GM18526 (cell line): ENCODE data around the gene EPX.

Source experiments
- POLR2A ChIP-seq: IDR thresholded peaks from 3 replicates; pipeline ENCODE4 v1.6.1; 2011; ENCODE audit not compliant: insufficient read length; ENCODE audit errors: extremely low read depth

Gene EPX

DNA sequence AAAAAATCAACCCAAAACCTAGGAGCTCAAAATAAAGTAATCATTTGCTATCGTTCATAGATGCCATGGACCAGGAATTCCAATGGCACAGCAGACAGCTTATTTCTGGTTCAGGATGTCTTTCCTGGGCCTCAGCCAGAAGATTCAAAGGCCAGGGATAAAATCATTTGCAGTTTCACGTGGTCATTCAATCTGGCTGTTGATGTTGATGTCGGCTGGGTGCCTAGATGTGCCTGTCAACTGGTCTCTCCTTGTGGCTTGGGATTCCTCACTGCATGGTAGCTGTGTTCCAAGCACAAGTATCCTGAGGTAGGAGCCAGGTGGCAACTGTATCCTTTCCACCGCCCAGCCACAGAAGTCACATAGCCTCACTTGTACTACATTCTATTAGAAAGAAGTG is 10.7 kb upstream of the EPX start:
- TF ChIP-seq POLR2A, result no peak

DNA sequence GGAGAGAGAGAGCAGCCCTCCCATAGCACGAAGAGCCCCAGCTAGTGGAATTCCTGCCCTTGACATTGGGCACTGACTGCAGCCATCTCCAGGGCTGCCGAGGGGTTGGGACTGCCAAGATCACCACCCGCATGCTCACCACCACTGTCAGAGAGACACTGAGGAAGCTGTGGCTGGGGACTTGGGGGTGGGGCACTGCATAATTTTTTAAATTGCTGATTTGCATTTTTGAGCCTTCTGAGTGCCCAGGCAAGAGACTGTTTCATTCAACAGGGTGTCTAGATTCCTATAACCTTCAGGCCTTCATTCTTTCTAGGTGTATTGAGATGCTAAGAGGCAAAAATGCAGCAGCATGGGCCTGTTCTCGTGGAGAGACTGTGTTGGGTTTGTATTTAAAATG is 9.0 kb upstream of the EPX start:
- no peak for TF ChIP-seq POLR2A

DNA sequence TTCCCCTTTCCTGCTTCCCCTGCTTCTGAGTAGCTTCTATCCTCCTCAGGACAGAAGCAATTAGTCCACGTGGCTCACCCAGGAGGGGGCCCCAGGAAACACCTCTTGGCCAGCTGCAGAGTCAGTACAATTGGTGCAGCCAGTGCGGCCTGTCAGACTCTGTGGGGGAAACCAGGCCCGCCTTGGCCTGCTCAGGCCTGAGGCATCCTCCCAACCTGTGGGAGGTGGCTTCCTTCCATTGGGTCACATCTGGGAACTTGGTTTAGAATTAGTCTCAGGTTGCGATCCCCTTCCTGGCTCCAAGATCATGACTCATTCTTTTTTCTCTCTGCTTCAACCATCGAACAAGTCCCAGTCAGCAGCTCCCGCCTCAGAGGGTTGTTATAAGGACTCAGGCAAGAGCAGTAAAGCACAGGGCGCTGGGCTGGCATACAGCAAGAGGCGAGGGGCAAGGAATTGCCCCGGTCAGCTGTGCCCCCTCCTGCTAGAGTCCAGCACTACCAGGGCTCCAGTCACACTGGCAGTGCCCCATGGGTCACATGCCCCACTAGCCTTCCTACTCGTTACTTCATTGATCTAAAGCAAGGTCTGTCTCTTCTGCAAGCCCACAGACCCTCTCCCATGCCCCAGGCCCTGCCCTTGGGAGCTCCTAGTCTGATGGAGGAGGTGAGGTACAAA is 8.1 kb upstream of the EPX start:
- no peak for TF ChIP-seq POLR2A

DNA sequence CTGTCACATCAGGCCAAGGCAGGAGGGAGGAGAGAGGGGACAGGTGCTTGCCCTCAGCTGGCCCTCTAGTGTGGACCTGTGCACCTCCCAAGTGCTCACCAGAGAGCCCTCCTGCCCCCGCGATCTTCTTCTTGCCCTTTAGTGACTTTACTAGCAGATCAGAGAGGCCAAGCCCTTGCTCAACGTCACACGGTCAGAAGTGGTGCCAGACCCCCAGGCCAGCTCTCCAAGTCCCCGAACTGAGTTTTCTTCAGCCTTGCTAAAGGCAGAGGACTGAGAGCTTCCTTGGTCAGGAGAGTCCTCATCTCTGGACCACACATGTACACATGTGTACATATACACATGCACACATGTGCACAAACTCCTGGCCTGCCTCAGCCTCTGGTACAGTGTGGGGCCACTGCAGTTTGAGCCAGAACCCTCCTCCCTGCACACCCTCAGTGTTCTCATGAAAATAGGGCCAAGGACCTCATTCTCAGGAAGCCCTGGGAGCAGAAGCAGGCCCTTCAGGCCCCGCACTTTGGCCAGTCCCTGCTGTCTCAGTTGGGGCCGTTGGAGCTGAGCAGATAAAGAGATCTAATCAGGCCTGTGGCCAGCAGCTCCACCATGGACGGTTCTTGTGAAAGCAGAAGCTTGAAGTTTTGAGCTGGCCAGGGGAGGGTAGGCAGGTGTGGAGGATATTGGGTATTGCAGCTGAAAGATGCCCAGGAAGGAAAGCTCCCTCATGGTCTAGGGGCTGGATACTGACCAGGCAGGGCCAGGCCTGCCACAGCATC is 7.4 kb upstream of the EPX start:
- TF ChIP-seq POLR2A, result no peak

DNA sequence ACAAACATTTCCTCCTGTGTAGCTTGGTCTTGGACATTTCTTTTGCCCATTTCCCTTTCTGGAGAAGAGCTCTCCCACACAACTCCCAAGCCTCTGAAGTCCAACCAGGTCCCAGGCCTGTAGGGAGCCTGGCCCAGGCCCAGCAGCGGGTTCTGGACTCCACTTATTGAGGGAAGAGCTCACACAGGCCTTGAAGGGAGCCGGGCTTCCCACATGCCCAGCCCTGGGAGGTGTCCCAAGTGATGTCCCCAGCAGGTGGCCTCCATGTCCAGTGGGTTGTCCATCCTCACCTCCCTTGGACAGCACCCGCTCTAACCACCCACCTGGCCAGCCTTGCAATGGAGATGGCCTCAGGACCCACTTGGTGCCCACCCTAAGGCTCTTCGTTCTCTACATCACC is 5.9 kb upstream of the EPX start:
- no peak for TF ChIP-seq POLR2A

DNA sequence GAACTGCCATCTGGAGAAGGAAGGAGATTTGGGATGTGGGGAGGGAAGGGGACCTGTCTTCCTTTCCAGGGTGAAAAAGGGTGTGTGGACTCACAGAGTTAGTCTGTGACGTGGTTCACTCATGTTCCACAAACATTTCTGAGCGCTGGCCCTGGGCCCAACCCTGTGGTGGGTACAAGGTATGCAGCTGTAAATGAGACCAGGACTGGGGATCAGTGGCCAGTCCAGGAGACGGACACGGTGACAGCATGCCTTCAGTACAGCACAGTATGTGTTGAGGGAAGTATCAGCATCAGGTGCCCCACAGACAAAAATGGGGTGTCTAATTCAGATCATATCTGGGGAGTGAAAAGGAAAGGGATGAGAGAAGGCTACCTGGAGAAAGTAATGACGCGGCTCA is 5.5 kb upstream of the EPX start:
- no peak for TF ChIP-seq POLR2A

DNA sequence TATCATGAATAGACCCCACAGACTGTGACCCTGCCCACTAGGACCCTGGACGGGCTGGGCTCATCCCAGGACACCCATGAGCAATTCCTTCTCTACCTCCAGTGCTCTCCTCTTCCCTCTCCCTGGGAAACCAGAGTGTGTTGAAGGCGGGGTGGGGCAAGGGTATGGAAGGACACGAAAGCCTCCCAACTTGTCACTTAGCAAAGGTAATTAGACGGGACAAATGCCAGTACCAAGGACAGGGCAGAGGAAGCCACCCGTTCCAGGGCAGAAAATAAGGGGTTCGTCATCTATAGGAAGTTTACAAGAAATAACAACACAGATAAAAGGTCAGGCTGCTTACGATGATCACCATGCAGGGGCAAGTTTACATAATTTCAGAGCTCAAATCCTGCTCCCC is 4.9 kb upstream of the EPX start:
- no peak for TF ChIP-seq POLR2A

DNA sequence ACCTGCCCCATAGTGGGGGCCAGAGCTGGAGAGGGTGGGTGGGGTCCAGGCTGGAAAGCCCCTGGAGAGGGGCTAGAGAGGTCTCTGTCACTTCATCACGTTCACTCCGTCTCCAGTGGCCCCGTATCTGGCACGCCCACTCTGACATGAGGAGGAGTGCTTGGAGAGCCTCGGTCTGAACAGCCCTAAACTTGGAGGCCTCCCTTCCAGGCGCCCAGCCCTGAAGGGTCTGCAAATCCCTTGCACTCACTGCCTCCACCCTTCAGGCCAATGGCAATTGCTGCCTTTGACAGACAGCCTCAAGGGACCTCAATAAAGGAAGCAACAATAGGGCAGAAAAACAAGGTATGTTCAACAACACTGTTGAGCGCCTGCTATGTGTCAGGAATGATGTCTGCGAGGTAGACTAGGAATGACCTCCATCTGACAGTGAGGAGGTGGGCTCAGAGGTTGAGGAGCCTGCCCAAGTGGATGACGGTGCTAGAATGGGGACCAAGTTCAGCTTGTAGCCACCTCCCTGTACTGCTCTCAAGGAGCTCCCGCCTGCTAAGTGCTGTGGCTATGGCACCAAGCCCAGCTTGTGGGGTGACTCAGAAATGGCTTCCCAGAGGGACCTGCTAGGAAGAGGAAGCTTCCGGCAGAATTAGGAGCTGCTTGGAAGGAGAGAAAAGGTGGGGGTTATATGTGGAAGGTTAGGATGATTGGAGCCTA is 2.9 kb upstream of the EPX start:
- no peak for TF ChIP-seq POLR2A

DNA sequence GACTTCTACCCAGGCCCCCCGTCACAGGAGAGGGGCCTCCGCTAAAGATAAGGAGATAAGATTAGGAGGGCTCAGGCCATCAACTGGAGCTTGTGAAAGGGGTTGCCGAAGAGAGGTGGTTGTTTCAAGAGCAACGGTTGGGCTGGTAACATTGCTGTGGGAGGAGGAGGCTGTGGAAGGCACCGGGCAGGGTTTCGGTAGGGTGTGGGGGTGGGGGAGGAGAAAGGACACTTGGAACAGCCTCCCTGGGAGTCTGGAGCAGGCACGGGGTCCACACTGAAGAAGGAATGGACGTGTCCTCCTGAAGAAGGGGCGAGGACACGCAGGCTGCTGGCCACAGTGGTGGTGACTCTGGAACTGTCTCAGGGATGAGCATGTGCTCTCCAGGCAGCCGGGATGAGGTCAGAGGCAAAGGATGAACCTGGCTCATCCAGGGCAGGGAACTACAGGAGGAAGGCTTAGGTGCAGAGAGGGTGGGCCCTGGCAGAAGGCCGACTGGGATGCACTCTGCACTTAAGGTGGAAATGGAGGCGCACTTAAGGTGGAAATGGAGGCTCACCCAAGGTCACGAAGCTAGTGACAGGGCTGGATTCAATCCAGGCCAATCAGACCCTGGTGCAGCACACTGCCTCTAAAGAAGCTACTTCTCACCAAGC is 1.2 kb upstream of the EPX start:
- no peak for TF ChIP-seq POLR2A

DNA sequence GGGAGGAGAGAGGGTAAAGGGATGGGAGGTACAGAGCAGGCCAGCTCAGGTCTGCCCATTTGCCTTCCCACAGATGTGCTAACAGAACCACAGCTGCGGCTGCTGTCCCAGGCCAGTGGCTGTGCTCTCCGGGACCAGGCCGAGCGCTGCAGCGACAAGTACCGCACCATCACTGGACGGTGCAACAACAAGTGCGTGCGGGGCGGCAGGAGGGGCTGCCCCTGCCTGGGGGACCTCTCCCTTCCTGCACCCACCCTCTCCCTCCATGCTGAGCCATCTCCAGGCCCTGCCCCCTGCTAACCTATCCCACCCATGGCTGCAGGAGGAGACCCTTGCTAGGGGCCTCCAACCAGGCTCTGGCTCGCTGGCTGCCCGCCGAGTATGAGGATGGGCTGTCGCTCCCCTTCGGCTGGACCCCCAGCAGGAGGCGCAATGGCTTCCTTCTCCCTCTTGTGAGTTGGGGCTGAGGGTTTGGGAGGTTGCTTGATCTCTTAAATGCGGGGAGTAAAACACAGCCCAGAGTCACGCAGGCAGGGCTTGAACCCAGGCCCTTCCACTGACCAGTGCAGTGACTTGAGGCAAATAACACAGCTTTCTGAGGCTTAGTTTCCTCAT is 1.2 kb downstream of the EPX start:
- TF ChIP-seq POLR2A, result no peak

DNA sequence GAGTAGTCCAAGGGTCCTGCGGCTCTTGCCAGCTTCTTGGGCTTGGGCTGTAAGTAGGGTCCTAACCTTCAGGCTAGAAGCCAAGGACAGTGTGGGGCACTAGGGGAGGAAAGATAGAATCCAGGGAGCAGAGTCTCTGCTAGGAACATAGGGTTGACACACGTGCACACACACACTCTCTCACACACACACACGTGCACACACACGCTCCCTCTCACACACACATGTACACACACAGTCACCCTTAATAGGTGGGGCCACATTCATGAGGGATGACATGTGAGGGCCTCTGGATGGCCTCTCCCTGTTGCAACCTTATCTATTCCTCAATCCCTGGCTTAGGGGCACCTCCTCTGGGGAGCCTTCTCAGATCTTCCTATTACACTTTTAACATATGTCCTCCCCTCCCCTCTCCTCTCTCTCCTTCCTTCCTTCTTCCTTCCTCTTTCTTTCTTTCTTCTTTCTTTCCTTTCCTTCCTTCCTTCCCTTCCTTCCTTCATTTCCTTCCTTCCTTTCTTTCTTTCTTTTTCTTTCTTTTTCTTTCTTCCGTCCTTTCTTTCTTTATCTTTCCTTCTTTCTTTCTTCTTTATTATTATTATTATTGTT is 3.1 kb downstream of the EPX start:
- TF ChIP-seq POLR2A, result no peak

DNA sequence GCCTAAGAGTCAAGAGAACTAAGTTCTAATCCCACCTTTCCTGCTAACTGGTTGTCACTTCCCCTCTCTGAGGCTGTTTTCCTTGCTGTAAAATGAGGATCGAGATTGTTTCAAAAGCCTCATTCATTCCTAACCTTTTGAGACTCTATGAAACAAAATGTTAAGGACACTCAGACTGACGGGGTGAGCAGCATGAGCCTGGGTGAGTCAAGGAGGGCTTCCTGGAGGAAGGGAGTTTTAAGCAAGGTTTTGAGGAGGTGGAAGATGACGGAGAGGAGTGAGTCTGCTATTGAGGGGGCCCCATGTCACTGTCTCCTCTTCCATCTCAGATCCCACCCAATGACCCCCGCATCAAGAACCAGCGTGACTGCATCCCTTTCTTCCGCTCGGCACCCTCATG is 4.1 kb downstream of the EPX start:
- no peak for TF ChIP-seq POLR2A

DNA sequence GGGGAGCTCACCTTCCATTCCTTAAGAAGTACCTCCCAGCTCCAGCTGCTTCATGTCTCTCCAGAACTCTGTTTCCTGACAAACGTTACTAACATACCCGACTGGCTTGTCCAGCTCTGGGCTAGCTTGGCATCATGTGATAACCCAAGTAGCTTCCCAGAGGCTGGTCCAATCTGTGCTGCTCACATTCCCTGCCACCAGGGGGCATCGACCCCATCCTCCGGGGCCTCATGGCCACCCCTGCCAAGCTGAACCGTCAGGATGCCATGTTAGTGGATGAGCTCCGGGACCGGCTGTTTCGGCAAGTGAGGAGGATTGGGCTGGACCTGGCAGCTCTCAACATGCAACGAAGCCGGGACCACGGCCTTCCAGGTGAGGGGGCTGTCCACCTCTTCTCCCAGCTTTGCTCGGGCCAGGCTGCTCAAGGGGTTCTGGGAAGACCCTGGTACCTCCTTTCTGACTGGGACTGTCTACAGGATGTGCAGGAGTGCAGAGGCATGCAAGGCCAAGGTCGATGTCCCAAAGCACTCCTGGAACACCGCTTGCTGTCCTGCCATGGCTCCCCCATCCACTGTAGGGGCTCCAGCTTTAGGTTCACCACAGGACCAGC is 7.6 kb downstream of the EPX start:
- no peak for TF ChIP-seq POLR2A

DNA sequence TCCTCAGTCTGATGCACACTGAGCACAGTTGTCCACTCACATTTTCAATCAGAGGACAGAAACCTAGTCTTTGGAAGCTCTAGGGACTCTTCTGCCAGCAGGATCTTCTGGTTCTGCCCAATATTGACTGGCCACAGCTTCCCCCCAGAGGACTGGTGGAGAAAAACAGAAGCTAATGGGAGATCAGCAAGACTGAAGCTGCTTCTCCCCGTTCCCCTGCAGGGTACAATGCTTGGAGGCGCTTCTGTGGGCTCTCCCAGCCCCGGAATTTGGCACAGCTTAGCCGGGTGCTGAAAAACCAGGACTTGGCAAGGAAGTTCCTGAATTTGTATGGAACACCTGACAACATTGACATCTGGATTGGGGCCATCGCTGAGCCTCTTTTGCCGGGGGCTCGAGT is 10.3 kb downstream of the EPX start:
- TF ChIP-seq POLR2A, result no peak

DNA sequence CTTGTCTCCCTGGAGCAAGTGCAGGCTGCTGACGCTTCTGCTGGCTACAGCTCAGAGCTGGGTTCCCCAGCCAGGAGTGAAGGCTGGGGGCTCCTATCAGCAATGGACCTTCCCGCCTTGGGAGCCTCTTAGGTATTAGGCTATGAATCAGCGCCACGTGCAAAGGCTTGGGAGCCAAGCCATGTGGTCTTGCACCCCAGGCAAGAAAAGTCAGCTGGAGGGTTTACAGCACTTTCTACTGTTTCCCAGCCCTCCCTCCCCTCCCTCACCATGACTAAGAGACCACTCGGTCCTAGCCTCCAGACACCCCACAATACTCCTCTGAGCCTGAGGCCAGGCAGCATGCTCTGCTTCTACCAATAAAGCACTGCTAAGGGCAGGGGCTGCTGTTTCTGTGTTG is 12.3 kb downstream of the EPX start:
- no peak for TF ChIP-seq POLR2A

DNA sequence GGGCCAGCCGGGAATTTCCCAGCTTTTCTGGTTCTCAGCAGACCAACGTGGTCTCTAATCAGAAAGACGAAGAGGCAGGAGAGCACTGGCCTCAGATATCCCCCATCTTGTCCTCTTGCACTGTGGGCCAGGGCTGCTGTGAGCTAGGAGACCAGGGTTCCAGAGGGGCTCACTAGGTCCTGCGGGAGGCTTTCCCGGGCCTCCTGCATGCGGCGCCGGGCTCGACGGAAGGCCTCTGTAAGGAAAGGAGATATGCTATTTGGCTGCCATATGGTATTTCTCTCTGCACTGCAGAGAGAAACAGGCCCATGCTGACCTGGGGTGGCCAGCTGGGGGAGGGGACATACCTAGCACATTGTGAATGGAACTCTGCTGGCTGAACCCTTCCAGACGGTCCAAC is 13.4 kb downstream of the EPX start:
- no peak for TF ChIP-seq POLR2A
